Cardiac fibroblast (primary cell): Measurements from ENCODE around the gene USP40.

ENCODE experiments used
- DNase-seq, 2 donors: peaks; one replicate each; pipeline versions ENCODE4 v3.0.0 to v3.0.0-alpha.2; 2010; ENCODE audit warnings: low read depth in 2 of 2
- H3K4me3 ChIP-seq, 2 donors: replicated peaks in 1 of 2; 1 replicate in 1 of 2; 2 replicates in 1 of 2; pipeline ENCODE4 v1.5.1; 2011; ENCODE audit warnings: low read depth in 2 of 2, low read length in 2 of 2, mild to moderate bottlenecking in 2 of 2, moderate library complexity in 1 of 2
- TF ChIP-seq, protein P1 (sequence below): IDR thresholded peaks from one replicate; pipeline ENCODE4 v1.5.1; 2011; ENCODE audit warnings: low read depth, mild to moderate bottlenecking, low read length, inconsistent platforms

USP40 gene

DNA sequence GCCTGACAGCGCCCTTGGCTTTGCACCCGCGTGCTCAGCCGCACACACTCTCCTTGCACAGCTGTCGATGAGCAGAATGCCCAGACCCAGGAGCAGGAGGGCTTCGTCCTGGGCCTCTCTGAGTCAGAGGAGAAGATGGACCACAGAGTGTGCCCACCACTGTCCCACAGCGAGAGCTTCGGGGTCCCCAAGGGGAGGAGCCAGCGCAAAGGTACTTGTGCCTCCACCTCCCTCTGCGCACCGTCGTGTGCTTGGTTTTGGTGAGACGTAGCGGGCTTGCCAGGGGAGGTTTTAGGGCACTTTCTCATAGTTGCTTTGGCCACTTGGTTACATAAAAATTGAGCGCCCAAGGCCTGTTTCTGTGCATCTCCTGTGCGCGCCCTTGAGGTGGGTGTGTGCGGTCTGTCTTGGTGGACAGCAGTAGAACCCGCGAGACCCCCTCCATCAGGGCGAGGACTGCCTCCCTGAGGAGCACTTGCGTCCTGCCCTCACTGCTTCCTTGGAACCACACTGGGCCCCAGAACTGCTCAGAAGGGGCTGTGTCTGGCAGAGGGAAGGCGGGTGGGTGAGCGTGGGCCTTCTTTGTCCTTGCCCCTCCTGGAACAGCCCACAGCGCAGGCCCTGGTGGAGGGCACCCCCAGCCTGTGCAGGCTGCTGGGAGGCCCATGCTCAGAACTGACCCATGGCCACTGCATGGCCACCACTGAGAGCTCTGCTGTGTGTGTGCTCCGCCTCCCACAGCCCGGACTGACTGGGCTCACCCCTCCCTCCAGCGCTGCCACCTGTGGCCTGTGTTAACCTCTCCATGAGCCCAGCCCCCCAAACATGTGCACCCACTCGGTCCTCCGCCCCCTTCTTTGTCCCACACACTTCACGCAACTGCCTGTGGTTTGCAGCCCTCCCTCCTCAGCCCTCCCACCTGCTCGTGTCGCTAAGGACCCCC is 116.4 kb downstream of the USP40 start:
- TF ChIP-seq, protein P1, sequence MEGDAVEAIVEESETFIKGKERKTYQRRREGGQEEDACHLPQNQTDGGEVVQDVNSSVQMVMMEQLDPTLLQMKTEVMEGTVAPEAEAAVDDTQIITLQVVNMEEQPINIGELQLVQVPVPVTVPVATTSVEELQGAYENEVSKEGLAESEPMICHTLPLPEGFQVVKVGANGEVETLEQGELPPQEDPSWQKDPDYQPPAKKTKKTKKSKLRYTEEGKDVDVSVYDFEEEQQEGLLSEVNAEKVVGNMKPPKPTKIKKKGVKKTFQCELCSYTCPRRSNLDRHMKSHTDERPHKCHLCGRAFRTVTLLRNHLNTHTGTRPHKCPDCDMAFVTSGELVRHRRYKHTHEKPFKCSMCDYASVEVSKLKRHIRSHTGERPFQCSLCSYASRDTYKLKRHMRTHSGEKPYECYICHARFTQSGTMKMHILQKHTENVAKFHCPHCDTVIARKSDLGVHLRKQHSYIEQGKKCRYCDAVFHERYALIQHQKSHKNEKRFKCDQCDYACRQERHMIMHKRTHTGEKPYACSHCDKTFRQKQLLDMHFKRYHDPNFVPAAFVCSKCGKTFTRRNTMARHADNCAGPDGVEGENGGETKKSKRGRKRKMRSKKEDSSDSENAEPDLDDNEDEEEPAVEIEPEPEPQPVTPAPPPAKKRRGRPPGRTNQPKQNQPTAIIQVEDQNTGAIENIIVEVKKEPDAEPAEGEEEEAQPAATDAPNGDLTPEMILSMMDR = no peak
- no peak overlapping the region for H3K4me3 ChIP-seq
- DNase-seq = no peak

DNA sequence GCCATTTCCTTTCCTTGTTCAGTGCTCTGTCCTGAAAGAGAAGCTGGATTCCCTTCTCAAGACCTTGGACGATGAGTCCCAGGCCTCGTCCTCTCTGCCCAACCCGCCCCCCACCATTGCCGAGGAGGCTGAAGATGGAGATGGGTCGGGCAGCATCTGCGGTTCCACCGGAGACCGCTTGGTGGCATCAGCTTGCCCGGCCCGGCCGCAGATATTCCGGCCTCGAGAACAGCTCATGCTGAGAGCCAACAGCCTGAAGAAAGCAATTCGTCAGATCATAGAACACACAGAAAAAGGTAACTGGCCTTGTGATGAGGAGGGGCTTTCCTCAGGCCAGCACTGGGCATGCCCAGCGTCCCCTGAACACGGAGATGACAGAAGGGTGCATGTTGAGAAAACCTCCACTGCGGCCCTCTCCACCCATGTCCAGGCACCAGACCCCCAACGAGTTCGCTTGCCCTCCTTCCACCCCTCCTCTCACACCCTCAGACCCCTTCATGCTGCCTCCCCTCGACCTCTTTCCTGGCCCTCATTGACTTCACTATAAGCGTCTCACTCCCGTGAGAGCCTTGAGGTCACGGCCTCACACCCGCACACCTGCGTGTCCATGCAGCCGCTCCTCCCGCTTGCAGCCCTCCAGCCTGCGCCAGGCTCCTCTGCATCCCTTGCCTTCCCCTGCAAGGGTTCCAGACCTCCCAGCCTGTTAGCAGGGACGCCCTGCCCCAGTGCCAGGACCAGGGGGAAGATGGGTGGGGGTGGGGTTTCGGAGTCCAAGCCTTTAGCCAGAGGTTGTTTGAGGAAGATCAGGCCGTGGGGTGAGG is 117.3 kb downstream of the USP40 start:
- H3K4me3 ChIP-seq = no peak overlapping the region
- TF ChIP-seq, protein P1 = peak; percentile 92
- DNase-seq = peak; percentile 62 to 75

DNA sequence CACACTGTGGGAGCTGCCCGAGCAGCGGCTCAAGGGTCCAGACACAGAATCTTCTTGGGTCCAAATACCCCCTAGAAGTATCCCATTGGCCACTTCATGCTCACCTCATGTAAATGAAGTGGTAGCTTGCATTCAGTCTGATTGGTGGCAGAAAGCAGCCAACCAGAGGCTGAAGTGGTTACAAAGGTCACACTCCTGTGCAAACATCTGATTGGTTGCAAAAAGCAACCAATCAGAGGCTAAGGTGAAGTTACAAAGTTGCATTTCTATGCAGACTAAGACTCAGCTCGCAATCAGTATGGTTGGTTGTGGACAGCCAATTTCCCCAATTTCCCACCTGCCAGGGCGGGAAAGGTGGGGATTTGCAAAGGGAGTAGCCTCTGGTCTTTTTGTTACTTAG is 118.0 kb downstream of the USP40 start:
- DNase-seq = peak in 1 of 2 donors; percentile 29
- TF ChIP-seq, protein P1 = no peak
- no peak overlapping the region for H3K4me3 ChIP-seq

DNA sequence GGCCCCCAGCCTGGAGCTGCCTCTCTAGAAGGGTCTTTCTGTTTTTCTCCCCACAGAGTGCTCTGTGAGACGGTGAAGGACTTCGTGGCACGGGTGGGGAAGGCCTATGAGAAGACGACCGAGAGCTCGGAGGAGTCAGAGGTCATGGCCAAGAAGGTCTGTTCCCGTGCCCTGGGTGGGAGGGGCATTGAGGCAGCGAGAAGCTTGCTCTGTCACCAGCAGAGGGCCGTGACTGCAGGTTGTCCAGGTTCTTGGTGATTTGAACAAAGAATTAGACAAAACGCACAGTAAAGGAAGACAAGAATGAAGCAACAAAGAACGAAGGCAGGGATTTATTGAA is 118.4 kb downstream of the USP40 start:
- H3K4me3 ChIP-seq = no peak overlapping the region
- peak; percentile 22 to 26 for DNase-seq

DNA sequence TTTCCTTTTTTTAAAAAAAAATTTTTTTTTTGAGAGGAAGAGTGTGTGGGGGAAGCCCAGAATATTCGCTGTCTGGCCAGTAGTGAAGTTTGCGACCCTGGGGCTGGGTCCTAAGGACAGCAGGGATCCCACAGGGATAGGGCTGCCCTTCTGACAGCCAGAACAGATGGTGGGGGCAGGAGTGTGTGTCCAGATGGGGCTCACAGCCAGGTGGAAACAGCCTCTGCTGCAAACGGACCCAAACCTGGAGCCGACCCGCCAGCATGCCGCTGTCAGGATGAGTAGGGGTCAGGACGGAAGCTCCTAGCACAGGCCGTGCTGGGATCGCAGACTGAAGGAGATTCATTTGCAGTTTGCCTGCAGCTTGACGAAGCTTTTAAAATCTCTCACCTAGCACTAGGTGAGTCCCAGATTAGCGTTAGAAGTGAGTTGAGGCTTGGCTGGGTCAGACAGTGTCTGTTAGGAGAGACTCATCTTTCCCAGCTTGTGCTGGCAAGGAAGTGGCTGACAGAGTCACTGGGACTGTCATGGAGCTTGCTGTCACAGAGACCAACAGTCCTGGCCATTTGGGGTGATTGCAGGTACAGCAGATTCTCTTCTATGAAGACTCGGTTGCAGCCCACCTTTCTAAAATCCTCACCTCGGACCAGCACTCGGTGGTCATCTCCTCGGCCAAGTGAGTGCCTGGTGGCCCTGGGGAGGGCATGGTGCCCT is 118.9 kb downstream of the USP40 start:
- TF ChIP-seq, protein P1 = no peak
- DNase-seq = no peak
- no peak overlapping the region for H3K4me3 ChIP-seq

More for the DNA sequence above, 118.4 kb downstream of the USP40 start:
- TF ChIP-seq, protein P1 = peak; percentile 28

DNA sequence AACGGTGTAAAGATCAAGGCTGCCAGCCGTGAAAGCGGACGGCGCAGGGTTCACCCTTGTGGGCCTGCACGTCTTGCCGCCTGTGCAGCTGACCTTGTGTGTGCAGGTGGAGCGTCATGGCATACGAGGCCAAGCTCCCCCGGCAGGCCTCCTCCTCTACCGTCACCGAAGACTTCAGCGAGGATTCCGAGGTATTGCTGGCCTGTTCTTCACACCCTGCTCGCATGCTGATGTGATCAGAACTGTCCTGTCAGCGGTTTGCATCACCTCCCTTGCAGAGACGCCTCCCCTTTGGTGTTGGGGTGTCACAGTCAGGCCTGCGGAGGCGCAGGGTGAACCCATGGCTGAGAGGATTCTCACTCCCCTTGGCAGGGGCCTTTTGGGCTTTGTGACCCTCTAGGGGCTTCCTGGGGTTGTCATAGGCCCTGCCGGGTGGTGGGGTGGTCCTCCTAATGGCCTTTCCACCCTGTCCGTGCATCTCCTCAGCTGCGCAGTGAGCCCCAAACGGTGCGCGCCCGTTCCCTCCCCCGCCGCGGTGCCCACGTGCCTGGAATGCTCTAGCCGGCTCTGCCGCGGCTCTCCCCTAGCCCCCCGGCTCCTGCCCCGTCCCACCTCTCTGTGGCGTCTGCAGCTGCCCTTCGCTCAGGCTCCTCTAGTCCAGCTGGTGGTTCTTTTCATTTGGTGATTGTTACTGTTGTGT is 119.8 kb downstream of the USP40 start:
- TF ChIP-seq, protein P1 = no peak
- no peak overlapping the region for H3K4me3 ChIP-seq
- DNase-seq = no peak
